HG03378 (cell line): Measurements from ENCODE around the gene PPDPF.

Source experiments
- ATAC-seq: cut with Tn5 transposase; IDR thresholded peaks from one replicate; pipeline ENCODE4 v1.9.1; 2021; ENCODE audit warnings: mild to moderate bottlenecking, moderate library complexity; ENCODE audit not compliant: unreplicated experiment

PPDPF gene

DNA sequence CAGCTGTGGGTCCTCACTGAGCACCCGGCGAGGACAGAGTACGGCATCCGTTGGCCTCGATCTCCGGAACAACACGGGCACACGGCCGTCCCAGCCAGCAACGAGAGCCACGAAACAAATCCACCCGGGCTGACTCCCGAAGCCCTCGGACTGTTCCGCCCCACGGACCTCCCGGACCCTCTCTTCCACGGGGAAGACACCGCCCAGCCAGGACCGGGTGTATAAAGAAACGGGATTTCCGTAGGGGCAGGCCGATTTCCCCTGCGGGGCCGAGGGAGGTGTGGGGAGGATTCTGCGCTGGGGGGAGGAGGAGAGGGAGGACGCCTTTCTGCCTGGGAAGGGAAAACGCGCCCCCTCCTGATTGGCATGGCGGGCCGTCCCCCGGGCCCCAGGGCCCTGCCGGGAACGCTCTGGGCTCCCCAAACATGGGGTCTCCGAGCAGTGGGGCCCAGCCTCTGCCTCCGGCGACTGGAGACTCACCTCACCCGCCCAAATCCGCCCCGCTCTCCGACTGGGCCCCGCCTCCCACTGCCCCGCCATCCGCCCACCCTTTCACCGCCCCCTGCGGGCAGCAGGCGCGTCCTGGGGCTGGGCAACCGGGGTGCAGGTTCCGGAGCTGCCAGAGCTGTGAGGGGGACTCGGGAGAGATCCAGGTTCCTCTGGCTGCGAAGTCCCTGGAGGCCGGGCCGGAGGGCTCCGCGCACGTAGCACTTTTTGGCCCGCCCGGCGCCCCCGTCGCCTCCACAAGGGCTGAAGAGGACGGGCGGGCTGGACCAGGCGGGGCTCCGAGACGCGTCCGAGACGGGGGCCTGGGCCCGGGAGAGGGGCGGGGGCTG lies 679 bp upstream of the PPDPF start:
- ATAC-seq, result no peak

DNA sequence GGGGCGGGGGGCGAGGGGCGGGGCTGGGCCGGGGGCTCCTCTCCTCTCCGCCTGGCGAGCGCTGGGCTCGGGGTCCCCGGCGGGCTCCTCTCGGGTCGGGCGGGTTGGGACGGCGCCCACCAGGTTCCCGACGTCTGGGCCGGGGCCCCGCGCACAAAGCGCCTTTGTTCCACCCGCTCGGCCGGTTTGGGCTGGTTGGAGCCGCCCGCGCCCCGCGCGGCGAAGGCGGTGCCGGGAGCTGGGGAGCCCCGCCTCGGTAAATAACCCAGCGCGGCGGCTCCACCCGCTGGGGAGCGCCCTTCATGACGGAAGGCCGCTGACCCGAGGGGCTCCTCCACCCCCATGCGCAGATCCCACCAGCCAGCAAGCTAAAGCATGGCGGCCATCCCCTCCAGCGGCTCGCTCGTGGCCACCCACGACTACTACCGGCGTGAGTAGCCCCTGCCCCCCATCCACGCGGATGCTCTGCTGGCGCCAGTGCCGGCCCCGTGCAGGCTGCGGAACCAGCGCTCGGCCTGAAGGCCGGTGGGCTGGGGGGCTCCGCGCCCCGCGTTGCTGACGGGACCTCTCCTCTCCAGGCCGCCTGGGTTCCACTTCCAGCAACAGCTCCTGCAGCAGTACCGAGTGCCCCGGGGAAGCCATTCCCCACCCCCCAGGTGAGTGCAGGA lies 503 bp downstream of the PPDPF start:
- ATAC-seq, result no peak

DNA sequence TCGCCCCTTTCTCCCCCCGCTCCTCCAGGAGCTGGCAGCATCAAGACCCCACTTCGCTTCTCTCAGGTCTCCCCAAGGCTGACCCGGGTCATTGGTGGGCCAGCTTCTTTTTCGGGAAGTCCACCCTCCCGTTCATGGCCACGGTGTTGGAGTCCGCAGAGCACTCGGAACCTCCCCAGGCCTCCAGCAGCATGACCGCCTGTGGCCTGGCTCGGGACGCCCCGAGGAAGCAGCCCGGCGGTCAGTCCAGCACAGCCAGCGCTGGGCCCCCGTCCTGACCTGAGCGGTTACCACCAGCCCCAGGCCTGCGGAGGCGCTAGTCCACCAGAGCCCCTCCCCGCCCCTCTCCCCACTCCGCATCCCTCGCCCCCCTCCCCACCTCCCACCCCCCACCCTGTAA lies 1.0 kb downstream of the PPDPF start:
- no peak for ATAC-seq

DNA sequence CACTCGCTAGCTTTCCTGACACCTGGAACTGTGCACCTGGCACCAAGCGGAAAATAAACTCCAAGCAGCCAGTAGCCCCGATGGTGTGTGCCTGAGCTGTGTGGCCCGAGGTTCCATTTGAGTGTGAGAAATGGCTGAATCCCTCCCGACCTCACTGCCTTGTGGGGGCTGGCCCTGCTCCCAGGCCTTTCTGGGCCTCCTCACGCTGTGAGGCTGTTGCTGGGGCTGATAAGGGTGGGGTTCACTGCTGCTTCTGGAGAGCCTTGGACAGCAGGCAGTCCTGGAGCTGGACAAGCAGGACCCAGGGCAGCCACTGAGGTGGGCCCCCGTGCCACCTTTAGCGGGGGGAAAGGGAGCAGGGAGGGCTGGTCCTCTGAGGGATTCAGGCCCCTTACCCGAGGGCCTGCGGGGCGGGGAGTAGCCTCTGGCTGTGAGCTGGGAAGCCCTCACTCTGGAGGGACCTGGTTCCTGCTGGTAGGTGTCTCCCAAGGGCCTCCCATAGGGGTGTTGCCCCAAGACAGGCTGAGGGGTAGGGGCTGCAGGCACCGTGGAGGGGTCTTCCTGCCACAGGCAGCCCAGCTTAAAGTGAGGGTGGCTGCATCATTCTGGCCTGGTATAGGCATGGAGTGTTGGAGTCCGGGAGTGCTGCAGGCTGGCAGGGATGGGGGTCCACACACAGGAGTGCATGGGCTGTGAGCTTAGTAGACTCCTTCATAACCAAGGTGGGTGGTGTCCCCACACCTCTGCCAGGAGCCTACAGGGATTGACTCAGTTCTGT lies 1.7 kb downstream of the PPDPF start:
- ATAC-seq, result no peak

DNA sequence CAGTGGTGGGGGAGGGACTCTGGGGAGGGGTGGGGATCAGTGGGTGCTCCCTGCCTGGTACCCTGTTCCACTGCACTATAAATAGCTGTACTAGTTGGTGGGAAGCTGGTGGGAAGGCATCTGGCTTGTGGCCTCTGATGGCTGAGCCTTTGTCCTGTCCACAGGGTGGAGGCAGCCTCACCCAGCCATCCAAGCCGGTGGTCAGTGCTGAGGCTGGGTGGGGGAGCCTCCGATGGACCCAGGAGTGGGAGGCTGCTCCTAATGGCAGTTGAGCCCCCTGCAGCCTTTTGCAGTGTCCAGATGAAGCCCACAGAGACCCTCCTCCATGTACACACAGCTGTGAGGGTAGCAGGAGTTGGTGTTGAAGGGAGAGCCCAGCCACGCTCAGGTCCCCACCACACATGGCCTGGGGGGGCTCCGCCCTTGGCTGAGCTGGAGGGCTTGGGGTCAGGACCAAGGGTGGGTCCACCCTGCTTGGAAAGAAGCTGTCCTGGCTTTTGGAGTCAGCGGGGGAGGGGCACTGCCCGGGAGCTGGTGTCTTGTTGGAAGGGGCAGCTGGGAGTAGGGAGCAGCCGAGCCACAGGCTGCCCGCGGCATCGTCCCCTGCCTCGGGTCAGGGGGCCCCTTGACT lies 2.5 kb downstream of the PPDPF start:
- no peak for ATAC-seq

DNA sequence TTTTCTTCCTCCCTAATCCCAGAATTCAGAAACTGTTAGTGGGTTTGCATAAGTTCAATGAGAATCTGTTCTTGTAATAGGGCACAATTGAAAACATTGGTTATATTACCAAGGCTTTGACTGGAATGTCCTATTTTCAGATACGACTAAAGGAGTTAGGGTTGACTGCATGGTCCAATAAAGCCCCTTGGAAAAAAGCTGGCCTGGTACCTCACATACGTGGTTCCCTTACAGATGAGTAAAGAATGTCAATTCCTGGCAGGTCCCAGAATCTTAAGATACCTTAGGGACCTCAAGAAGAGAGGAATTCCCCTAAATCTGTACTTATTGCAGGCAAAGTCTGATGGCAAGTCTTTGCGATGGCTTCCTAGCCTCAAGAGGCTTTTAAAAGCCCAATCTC lies 4.6 kb downstream of the PPDPF start:
- ATAC-seq, result no peak

DNA sequence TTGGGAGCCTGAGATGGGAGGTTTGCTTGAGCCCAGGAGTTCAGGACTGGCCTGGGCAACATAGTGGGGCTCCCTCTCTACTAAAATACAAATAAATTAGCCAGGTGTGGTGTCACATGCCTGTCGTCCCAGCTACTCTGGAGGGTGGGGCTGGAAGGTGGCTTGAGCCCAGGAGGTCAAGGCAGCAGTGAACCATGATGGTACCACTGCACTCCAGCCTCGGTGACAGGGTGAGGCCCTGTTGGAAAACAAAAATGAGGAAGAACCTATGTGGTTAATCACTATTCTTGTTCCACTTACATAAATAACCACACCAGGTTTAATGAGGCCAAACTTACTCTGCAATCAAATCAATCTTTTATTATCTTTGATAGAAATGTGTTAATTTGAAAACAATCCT lies 5.4 kb downstream of the PPDPF start:
- no peak for ATAC-seq

DNA sequence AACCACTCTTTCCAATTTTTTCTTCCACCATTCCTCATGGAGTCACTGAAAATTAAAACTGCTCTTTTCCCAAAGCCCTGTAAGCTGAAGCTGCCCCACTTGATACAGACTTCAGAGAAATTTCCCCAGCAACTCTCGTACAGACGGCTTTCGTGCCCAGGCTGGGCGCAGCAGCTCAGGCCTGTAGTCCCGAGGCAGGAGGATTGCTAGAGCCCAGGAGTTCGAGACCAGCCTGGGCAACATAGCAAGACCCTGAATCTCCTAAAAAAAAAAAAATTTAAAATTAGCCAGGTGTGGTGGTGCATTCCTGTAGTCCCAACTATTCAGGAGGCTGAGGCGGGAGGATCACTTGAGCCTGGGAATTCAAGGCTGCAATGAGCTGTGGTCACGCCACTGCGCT lies 6.6 kb downstream of the PPDPF start:
- no peak for ATAC-seq

DNA sequence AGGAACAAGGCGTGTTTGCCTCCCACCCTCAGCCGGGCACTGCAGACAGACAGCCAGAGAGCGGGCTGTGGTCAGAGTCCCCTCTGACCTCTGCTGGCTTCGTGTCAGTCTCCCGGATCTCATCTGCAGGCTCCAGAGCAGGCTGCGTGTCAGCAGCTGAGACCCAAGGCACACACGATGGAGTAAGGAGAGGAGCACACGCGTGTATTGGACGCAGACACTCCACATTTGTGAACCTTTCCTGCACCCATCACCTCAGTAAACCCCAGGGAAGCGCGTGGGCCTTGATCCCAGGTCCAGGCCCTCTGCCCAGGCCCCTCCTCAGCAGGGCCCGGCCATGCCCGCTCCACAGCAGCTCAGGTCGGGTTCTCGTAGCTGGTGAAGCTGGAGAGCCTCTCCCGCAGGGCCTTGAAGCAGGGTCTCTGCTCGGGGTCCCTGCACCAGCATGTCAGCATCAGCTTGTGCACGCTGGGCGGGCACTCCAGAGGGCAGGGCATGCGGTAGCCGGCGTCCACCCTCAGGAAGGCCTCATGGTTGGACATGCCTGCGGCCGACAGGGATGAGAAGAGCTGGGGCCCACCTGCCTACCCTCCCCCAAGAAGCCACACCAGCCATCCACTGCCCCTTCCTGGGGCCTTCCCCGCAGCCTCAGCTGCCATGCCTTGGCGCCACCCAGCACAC lies 8.8 kb downstream of the PPDPF start:
- no peak for ATAC-seq

DNA sequence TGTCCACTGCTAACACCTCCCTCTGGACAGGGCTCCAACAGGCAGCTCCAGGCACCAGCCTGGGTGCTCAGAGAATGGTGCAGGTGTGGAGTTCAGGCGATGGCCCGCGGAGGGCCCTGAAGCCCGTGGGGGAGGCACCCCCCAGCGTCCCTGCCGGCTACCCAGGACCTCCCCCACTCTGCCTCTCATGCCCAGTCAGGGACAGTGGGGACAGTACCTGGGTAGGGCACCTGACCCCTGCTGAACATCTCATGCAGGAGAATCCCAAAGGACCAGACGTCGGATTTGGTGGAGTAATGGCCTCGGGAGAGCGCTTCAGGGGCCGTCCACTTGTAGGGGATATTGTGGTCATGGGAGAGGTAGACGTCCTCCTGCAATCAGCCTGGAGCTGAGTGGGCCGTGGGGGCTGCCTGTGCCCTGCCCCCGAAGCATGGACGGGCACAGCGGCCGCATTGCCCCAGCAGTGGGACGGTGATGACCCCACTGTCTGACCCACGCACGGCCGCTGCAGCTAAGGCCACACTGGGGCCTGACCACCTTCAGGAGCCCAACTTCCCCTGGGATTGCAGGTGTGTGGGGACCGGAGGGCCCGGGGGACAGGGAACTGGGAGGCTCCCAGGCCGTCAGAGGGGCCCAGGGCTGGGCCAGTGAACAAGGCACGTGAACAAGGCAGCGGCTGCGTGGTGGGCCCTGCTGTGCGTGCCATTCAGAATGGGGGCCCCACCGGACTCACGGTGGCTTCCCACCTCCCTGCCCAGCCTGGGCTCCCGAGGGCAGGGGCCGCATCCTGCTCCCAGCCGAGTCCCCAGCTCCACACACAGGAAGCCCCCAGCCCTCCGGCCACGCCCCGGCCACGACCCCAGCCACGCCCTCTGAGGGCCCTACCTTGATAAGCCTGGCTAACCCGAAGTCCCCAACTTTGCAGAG lies 9.6 kb downstream of the PPDPF start:
- ATAC-seq, result no peak

DNA sequence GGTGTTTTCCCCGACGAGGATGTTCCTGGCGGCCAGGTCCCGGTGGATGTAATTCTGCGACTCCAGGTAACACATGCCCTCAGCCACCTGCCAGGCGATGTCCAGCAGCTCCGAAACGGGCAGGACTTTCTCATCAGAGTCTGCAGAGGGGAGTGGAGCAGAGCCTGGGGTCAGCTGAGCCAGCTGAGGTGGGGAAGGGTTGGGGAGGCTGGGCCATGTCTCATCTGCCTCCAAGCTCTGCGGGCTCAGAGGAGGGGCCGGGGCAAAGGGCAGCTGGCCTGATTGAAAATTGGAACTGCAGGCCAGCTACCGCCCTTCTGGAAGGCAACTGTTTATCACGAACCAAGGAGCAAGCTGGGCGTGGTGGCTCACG lies 10.2 kb downstream of the PPDPF start:
- ATAC-seq, result no peak

DNA sequence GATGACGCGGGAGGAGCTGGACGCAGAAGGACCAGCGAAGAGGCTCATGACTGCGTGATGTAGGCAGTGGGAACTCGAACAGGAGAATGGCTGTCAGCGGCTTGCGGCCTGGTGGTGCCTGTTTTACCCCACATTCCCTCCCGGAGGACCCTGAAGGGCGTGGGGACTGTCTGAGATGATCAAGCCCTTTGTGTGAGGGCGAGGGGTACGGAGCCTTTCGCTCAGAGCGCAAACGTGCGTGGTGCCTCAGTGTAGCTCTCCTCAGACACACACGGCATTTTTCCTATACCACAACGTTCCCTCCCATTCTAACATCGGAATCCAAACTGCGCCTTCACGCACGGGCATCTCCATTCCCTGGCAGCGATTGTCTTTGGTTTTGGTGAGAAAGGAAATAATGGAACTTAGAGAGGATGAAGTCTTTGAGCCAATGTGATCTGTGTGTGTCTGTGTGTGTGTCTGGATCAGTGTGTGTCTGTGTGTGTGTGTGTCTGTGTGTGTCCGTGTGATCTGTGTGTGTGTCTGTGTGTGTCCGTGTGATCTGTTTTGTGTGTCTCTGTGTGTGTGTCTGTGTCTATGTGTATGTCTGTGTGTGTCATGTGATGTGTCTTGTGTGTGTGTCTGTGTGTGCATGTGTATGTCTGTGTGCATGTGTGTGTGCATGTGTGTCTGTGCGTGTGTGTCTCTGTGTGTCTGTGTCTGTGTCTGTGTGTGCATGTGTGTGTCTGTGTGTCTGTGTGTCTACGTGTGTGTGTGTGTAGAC lies 11.3 kb downstream of the PPDPF start:
- ATAC-seq, result no peak

DNA sequence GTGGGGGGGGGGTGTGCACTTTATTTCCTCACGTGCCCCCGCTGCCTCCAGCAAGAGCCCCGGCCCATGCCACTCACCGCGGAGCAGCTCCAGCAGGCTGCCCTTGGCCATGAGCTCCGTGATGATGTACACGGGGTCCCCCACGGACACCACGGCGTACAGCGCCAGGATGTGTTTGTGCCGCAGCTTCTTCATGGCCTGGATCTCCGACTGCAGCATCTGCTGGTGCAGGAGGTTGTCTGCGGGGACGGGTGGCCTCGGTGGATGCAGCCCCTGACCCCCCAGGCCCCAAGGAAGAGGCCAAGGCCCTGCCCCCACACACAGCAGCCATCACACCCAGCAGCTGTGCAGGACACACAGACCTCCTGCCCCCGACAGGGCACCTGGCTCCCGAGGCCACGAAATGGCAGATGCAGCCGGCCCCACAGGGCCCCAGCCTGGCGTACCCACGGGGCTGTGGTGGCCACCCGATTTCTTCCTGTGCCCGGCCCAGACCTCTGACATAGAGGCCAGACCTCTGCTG lies 11.9 kb downstream of the PPDPF start:
- no peak for ATAC-seq

DNA sequence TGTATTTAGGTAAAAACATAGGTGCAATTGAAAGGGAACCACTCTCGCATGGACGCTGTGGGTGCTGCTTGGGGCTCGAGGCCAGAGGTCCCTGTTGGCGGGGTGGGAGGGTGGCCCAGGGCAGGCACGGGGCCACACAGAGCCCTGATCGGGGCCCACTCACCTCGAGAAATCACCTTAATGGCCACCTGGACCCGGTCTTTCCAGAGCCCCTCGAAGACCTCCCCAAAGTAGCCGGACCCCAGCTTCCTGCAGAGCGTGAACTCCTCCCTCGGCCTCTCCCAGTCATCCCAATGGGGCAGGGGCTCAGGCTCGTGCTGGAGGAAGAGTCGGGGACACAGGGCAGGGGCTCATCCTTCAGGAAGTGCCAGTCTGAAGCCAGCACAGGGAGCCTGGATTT lies 12.8 kb downstream of the PPDPF start:
- no peak for ATAC-seq

DNA sequence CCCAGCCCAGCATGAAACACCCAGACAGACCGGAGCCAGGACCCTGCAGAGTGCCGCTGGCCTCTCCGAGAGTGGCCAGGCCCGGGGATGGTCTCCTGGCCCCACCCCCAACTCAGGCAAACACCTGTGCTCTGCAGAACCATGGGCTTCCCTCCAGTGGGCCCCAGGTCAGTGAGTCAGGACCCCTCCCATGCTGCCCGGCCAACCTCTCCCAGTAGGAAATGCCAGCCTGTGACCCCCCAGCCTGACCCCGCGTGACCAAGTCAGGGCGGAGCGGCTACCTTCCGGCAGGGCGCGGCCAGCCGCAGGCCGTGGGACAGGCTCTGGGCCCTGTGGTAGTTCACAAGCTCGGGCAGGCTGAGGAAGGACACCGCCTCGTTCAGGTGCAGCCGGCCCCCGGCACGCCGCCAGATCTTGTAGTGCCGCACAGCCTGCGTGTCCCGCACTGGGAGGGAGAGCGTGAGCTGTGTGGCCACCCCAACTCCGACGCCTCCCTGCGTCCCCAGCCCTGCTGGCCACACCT lies 13.4 kb downstream of the PPDPF start:
- no peak for ATAC-seq

DNA sequence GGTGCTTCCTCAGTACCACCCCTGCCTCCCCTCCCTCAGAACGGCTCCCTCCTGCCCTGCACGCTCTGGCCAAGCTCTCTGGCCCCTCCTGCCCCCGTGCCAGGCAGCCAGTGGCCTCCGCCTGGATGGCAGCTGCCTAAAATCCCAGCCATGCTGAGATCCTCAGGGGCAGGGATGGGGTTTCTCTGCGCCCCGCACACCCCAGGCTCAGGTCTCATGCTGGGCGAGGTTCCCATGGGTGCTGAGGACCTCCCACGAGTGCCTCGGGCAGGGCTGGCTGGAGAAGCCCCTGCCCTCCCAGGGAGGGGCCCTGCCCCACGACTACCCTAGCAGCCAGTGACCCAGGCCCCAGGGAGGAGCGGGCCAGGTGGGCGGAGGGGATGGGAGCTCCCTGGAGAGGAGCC lies 13.9 kb downstream of the PPDPF start:
- no peak for ATAC-seq

DNA sequence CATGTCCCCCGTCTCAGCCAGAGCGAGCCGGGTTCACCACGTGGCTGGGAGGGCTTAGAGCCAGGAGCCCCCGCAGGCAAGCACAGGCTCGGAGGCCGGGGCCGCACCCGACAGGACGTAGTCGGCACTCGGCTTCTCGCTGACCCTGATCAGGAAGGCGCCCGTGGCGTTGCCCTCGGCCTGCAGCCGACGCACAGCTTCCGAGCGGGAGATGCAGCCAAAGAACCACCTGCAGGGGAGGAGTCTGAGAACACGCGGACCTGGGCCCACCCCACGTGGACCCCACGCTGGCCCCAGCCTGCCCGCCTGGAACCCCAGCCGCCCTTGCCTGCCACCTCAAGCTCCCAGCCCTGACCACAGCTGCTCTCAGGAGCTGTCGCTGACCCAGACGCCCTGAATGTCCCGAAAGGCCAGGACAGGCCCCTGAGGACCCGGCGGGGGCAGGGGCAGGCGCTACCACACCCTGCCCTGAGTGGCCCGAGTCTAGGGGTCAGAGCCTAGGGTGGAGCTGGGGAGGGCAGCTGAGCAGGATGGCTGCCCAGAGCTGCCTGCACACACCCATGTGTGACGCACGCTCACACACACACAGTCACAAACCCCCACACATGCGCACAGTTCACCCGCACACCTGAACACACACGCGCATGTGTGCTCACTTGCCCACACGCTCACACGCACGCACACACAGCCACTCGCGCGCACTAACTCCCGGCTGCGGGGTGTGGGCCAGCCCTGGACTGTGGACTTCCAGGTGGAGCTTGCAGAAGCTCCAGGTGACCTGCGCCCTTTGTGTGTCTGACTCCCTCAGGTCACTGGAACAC lies 14.5 kb downstream of the PPDPF start:
- no peak for ATAC-seq
